Ovary (tissue), 10 donors: ENCODE results near the gene PDE8A. TPM values are rescaled to one million over a fixed set of nuclear protein-coding genes. Genes with fewer than 3 reads are reported as not detected.
A peak's percentile ranks its signal among the peaks of the same experiment; 100 is the strongest.

Experiments
- DNase-seq, 5 donors: peaks; one replicate each; pipeline ENCODE4 v3.0.0-alpha.2; 2019 to 2020
- H3K27ac ChIP-seq, 2 donors: fragments of 200-600 bp; one replicate each; pipeline versions ENCODE4 v1.5.1 to v1.8.0; 2019 to 2022
- H3K27me3 ChIP-seq: fragments of 200-600 bp; one replicate; pipeline ENCODE4 v1.8.0; 2022
- H3K36me3 ChIP-seq: fragments of 200-600 bp; sonication (generic); one replicate; pipeline ENCODE4 v1.5.1; 2019
- H3K4me1 ChIP-seq: one replicate; pipeline ENCODE4 v1.8.1; 2013; ENCODE audit warnings: mild to moderate bottlenecking, moderate library complexity; ENCODE audit not compliant: insufficient read depth
- H3K4me3 ChIP-seq: fragments of 200-600 bp; sonication (generic); one replicate; pipeline ENCODE4 v1.5.1; 2017
- H3K9me3 ChIP-seq, 2 donors: fragments of 200-600 bp in 1 of 2; sonication (generic) in 1 of 2; one replicate each; pipeline versions ENCODE4 v1.5.1 to v1.8.1; 2013 to 2019; ENCODE audit warnings: mild to moderate bottlenecking in 1 of 2, moderate library complexity in 1 of 2
- EP300 ChIP-seq: sonication (generic); formaldehyde crosslinking; IDR thresholded peaks from one replicate; pipeline ENCODE4 v1.6.1; 2017; ENCODE audit warnings: antibody characterized with exemption
- POLR2A ChIP-seq: fragments of 450-650 bp; IDR thresholded peaks from one replicate; pipeline ENCODE4 v1.6.1; 2017; ENCODE audit warnings: antibody characterized with exemption, mild to moderate bottlenecking, moderate library complexity
- WGBS, 3 donors: extraction: QIAGEN DNeasy Blood & Tissue Kit in 1 of 3; methylation state at CpG; one replicate each; pipeline versions ENCODE4 v1.1.5 to v1.1.7; 2013 to 2017; 5-methylcytosine and 5-hydroxymethylcytosine counted together
- intact Hi-C, 4 donors: fragments of 100-400 bp; cut with DNase I; formaldehyde crosslinking; loops; one replicate each; pipeline versions ENCODE4 v1.11.0 to v1.15.1; 2022 to 2023
- long read RNA-seq, 3 donors: library from polyadenylated mRNA in 2 of 3; unstranded in 2 of 3; transcript quantifications; one replicate each; pipeline ENCODE4 v2.0.0 and lab custom pipeline, GENCODE V29; 2021 to 2026
- polyA plus RNA-seq, 2 donors: library from polyadenylated mRNA; stranded (reverse); fragments of 200-250 nt in 1 of 2; fragments of 350-450 nt in 1 of 2; fragmentation: Illumina TruSeq in 1 of 2; extraction: RNeasy Lipid Tissue Mini Kit (QIAGEN cat#74804) in 1 of 2; gene quantifications; one replicate each; pipeline ENCODE4 v1.2.3, GENCODE V29; 2013 to 2014
- total RNA-seq, 7 donors: library from RNA; depleted of rRNA in 2 of 7; stranded (reverse); fragments of >200 nt in 2 of 7; fragmentation: NEBNext Ultra II Directional in 3 of 7; extraction: Animal tissue kit (Norgen Biotek cat#: 25700) in 3 of 7; gene quantifications; one replicate each; pipeline versions ENCODE4 v1.1.0 to v1.2.4, GENCODE V29; 2016 to 2023
- TF ChIP-seq, protein P1 (sequence below), 3 donors: fragments of 450-650 bp in 2 of 3; fragments of 200-600 bp in 1 of 3; IDR thresholded peaks; one replicate each; pipeline versions ENCODE4 v1.5.1 to v1.8.0; 2016 to 2022; ENCODE audit warnings: antibody characterized with exemption in 3 of 3, mild to moderate bottlenecking in 1 of 3
- donor health status: DM: no; HTN: no; CAD: no; lungs with moderate emphysema.
- donor health status: DM: no; HTN: no; CAD: no.
- donor health status: Bipolar disorder and iron deficiency.
- donor health status: DM: yes; HTN: yes; CAD: no.
- donor health status: DM: no; HTN: no; CAD: no.
- donor health status: DM: yes; HTN: yes; CAD: no.

The PDE8A gene, protein sequence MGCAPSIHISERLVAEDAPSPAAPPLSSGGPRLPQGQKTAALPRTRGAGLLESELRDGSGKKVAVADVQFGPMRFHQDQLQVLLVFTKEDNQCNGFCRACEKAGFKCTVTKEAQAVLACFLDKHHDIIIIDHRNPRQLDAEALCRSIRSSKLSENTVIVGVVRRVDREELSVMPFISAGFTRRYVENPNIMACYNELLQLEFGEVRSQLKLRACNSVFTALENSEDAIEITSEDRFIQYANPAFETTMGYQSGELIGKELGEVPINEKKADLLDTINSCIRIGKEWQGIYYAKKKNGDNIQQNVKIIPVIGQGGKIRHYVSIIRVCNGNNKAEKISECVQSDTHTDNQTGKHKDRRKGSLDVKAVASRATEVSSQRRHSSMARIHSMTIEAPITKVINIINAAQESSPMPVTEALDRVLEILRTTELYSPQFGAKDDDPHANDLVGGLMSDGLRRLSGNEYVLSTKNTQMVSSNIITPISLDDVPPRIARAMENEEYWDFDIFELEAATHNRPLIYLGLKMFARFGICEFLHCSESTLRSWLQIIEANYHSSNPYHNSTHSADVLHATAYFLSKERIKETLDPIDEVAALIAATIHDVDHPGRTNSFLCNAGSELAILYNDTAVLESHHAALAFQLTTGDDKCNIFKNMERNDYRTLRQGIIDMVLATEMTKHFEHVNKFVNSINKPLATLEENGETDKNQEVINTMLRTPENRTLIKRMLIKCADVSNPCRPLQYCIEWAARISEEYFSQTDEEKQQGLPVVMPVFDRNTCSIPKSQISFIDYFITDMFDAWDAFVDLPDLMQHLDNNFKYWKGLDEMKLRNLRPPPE
- total RNA-seq, result 10 to 100 TPM; 23.7 to 61.8 (median 43.0) TPM
- polyA plus RNA-seq, result 10 to 100 TPM; 13.8 to 33.2 TPM
- long read RNA-seq, donor 1, partial matches to known transcripts, result 3 of 8 reads
- long read RNA-seq, donor 1, other reads (novel, unspliced or antisense), result 5 of 8 reads
- long read RNA-seq, donor 2, partial matches to known transcripts, result 14 of 17 reads
- long read RNA-seq, donor 2, other reads (novel, unspliced or antisense), result 0 of 17 reads
- long read RNA-seq, donor 3, transcript PDE8A-203 (22 exons, 3,912 nt), result major isoform, 19 of 37 reads
- long read RNA-seq, donor 3, partial matches to known transcripts, result 5 of 37 reads
- long read RNA-seq, donor 3, other reads (novel, unspliced or antisense), result 11 of 37 reads

DNA sequence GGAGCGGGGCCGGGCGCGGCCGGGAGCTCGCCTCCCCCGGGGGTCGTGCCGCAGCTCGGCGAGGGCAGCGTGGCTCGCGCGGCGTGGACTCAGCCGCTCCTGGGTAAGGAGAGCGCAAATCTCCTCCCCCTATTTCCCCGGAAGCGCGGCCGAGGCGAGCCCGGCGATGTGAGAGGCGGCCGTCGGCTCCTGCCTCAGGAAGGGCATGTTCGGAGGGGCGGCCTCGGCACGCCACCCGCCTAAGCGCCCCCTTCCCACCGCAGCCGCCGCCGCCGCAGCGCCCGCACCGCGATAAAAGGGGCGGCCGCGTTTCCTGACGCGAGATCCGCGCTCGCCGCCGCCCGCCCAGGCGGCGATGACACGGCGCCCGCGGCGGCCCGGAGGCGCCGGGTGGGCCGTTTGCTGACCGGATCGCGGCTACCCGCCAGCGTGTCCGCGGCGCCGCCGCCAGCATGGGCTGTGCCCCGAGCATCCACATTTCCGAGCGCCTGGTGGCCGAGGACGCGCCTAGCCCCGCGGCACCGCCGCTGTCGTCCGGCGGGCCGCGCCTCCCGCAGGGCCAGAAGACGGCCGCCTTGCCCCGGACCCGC, at the start of gene PDE8A:
TSS of gene PDE8A (plus strand) at position 146 of the 590 bp plus-strand sequence. CDS start at position 453, 307 bp downstream.
- intact Hi-C loops, result no loop called here
- no peaks in the 10 kb centered on the region for H3K36me3 ChIP-seq
- peak within 1 kb of the TSS; percentile 90 to 91 for H3K27ac ChIP-seq
- 0 to 1% (median 0%) methylated on average over 28 to 95 of the region's 95 CpGs for whole genome bisulfite sequencing, 3 donors
- no peaks in the 10 kb centered on the region for H3K9me3 ChIP-seq
- peak within 1 kb of the TSS; percentile 79 for H3K4me3 ChIP-seq
- no peaks in the 10 kb centered on the region for H3K27me3 ChIP-seq
- peak in 2 of 5 donors; percentile 15 to 31 for DNase-seq
- peaks cover 7% of the 10 kb centered on the region for H3K4me1 ChIP-seq
- TF ChIP-seq POLR2A, result no peak
- TF ChIP-seq, protein P1, sequence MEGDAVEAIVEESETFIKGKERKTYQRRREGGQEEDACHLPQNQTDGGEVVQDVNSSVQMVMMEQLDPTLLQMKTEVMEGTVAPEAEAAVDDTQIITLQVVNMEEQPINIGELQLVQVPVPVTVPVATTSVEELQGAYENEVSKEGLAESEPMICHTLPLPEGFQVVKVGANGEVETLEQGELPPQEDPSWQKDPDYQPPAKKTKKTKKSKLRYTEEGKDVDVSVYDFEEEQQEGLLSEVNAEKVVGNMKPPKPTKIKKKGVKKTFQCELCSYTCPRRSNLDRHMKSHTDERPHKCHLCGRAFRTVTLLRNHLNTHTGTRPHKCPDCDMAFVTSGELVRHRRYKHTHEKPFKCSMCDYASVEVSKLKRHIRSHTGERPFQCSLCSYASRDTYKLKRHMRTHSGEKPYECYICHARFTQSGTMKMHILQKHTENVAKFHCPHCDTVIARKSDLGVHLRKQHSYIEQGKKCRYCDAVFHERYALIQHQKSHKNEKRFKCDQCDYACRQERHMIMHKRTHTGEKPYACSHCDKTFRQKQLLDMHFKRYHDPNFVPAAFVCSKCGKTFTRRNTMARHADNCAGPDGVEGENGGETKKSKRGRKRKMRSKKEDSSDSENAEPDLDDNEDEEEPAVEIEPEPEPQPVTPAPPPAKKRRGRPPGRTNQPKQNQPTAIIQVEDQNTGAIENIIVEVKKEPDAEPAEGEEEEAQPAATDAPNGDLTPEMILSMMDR (IDR thresholded peaks at IDR 0.05), result peak in 1 of 3 donors; percentile 15

DNA sequence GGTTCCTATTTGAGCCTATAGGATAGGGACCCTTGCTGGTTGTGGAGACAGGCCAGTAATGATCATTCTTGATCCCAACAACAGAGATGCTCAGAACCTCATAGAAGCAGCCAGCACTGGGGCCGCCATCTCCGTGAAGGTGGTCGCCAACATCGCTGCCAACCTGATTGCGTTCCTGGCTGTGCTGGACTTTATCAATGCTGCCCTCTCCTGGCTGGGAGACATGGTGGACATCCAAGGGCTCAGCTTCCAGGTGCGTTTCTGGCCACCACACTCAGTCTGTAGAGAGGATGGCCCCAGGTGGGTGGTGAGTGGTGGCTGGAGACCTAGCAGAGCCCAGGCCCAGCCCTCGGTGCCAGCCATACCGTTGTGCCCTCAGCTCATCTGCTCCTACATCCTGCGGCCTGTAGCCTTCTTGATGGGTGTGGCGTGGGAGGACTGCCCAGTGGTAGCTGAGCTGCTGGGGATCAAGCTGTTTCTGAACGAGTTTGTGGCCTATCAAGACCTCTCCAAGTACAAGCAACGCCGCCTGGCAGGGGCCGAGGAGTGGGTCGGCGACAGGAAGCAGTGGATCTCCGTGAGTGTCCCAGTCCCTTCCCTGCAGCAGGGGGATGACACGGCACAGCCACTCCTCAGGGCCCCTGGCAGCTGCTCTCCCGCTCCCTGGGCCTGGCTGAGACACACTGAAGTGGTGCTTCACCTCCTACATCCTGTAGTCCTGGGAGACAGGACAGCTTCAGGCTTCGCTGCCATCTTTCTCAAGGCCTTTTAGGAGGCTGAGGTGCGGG, 46.5 kb upstream of the PDE8A start:
- WGBS, 3 donors, result 86 to 93% (median 89%) methylated on average over 17 to 21 of the region's 21 CpGs
- no peaks in the 10 kb centered on the region for H3K27me3 ChIP-seq
- TF ChIP-seq, protein P1 (IDR thresholded peaks at IDR 0.05), result no peak
- TF ChIP-seq POLR2A, result no peak
- TF ChIP-seq EP300, result no peak
- H3K4me1 ChIP-seq, result no peaks in the 10 kb centered on the region
- no peaks in the 10 kb centered on the region for H3K9me3 ChIP-seq
- no peak overlapping the region for H3K27ac ChIP-seq
- DNase-seq, result no peak
- no peak overlapping the region for H3K4me3 ChIP-seq
- intact Hi-C loops, result loop anchor here in 2 of 4 donors (5.0 to 10.0 kb wide), 2 partner anchors 68 to 350 kb away; no protein-coding TSS in a partner anchor
- no peaks in the 10 kb centered on the region for H3K36me3 ChIP-seq

DNA sequence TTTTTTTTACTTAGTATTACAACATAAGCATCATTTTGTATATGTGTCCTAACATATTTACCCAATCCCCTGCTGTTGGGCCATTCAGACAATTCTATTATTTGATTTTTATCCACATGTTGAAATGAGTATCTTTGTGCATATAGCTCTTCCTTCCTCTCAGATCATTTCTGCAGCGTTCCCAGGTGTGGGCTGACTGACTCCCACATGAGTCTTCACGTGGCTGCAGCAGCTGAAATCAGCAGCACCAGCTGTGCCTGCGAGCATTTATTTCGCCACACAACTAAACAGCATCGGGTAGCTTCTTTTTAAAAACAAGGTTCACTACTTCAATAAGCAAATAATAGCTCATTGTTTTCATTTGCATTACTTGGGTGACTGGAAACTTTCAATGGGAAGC, 44.5 kb upstream of the PDE8A start:
- 8 to 38% (median 9%) methylated on average over 5 of the region's 5 CpGs for WGBS, 3 donors
- DNase-seq, result no peak
- intact Hi-C loops, result loop anchor here in 1 of 4 donors (10.0 kb wide), 1 partner anchor 352 kb away; no protein-coding TSS in a partner anchor
- Histone ChIP-seq H3K27ac (no peak overlapping the region), H3K4me3 (no peak overlapping the region), H3K36me3 (no peaks in the 10 kb centered on the region), H3K27me3 (no peaks in the 10 kb centered on the region), H3K4me1 (no peaks in the 10 kb centered on the region), H3K9me3 (no peaks in the 10 kb centered on the region)
- TF ChIP-seq, protein P1 (IDR thresholded peaks at IDR 0.05), result no peak
- TF ChIP-seq POLR2A (no peak), EP300 (no peak)
